ENCODE measurements around the gene UBR3.
"Not testable (repeated sequence)": the region's sequence is repeated elsewhere in the genome, so short reads cannot be mapped to it uniquely, and the experiment has no call there.

The UBR3 gene

GRCh38 chr2:169955940-169956339 is 128.7 kb downstream of the UBR3 start:
- H3K27me3 ChIP-seq (ENCODE audit: insufficient read depth, poor library complexity, severe bottlenecking): no peaks in the 10 kb centered on the region
- DNase-seq (ENCODE audit: low read depth in 1 of 2, low spot score in 1 of 2): no peak
- no peak overlapping the region for H3K27ac ChIP-seq (replicated peaks)
- H3K4me3 ChIP-seq (replicated peaks; ENCODE audit: insufficient read depth, low read length): no peak overlapping the region
- TF ChIP-seq REST (IDR thresholded peaks at IDR 0.05; ENCODE audit: insufficient replicate concordance, low read depth) (no peak), GABPA (IDR thresholded peaks at IDR 0.05; ENCODE audit: low read depth) (no peak), SPI1 (IDR thresholded peaks at IDR 0.05; ENCODE audit: borderline replicate concordance, low read depth) (no peak), POLR2AphosphoS5 (IDR thresholded peaks at IDR 0.05; ENCODE audit: low read depth) (no peak), CTCF (IDR thresholded peaks at IDR 0.05; ENCODE audit: insufficient read depth, low read length) (no peak)

- not testable (repeated sequence) for H3K27me3 ChIP-seq (ENCODE audit: insufficient read depth, poor library complexity, severe bottlenecking); H3K27ac ChIP-seq (replicated peaks); H3K4me3 ChIP-seq (replicated peaks; ENCODE audit: insufficient read depth, low read length); DNase-seq (ENCODE audit: low read depth in 1 of 2, low spot score in 1 of 2)
Observed at GRCh38 chr2:169957219-169957618, 130.0 kb downstream of the UBR3 start.

- peak; percentile 54 to 88 for DNase-seq (ENCODE audit: low read depth in 1 of 2, low spot score in 1 of 2)
- TF ChIP-seq CTCF (IDR thresholded peaks at IDR 0.05; ENCODE audit: insufficient read depth, low read length): no peak
- peak; percentile 67; the same call in 1 of the 2 replicates for TF ChIP-seq SPI1 (IDR thresholded peaks at IDR 0.05; ENCODE audit: borderline replicate concordance, low read depth)
- TF ChIP-seq GABPA (IDR thresholded peaks at IDR 0.05; ENCODE audit: low read depth): no peak
- peak; percentile 25; the same call in 1 of the 2 replicates for TF ChIP-seq POLR2AphosphoS5 (IDR thresholded peaks at IDR 0.05; ENCODE audit: low read depth)
- no peak for TF ChIP-seq REST (IDR thresholded peaks at IDR 0.05; ENCODE audit: insufficient replicate concordance, low read depth)
- Histone ChIP-seq H3K27ac (replicated peaks) (peak overlapping the region; percentile 48), H3K4me3 (replicated peaks; ENCODE audit: insufficient read depth, low read length) (no peak overlapping the region), H3K27me3 (ENCODE audit: insufficient read depth, poor library complexity, severe bottlenecking) (no peaks in the 10 kb centered on the region)
Observed at GRCh38 chr2:169961911-169962310, 134.7 kb downstream of the UBR3 start.

- no peak for DNase-seq (ENCODE audit: low read depth in 1 of 2, low spot score in 1 of 2)
- no peak overlapping the region for H3K4me3 ChIP-seq (replicated peaks; ENCODE audit: insufficient read depth, low read length)
- no peaks in the 10 kb centered on the region for H3K27me3 ChIP-seq (ENCODE audit: insufficient read depth, poor library complexity, severe bottlenecking)
- TF ChIP-seq GABPA (IDR thresholded peaks at IDR 0.05; ENCODE audit: low read depth): no peak
- TF ChIP-seq SPI1 (IDR thresholded peaks at IDR 0.05; ENCODE audit: borderline replicate concordance, low read depth): no peak
- TF ChIP-seq REST (IDR thresholded peaks at IDR 0.05; ENCODE audit: insufficient replicate concordance, low read depth): no peak
- TF ChIP-seq POLR2AphosphoS5 (IDR thresholded peaks at IDR 0.05; ENCODE audit: low read depth): no peak
- no peak for TF ChIP-seq CTCF (IDR thresholded peaks at IDR 0.05; ENCODE audit: insufficient read depth, low read length)
- no peak overlapping the region for H3K27ac ChIP-seq (replicated peaks)
Observed at GRCh38 chr2:169963786-169964185, 136.5 kb downstream of the UBR3 start.

Data from HL-60 (cell line).